ENCODE results near the gene METTL26.
A peak's percentile ranks its signal among the peaks of the same experiment; 100 is the strongest.

The METTL26 gene

GRCh38 chr16:636206-637080 is at the start of gene METTL26:
METTL26 (minus strand) TSS chr16:636305; CDS start chr16:636290, 15 bp downstream.
- DNase-seq (ENCODE audit: low spot score): peak; percentile 94

- no peak for DNase-seq (ENCODE audit: low spot score)
Measured at GRCh38 chr16:684961-685696, 49.0 kb upstream of the METTL26 start.

DNA sequence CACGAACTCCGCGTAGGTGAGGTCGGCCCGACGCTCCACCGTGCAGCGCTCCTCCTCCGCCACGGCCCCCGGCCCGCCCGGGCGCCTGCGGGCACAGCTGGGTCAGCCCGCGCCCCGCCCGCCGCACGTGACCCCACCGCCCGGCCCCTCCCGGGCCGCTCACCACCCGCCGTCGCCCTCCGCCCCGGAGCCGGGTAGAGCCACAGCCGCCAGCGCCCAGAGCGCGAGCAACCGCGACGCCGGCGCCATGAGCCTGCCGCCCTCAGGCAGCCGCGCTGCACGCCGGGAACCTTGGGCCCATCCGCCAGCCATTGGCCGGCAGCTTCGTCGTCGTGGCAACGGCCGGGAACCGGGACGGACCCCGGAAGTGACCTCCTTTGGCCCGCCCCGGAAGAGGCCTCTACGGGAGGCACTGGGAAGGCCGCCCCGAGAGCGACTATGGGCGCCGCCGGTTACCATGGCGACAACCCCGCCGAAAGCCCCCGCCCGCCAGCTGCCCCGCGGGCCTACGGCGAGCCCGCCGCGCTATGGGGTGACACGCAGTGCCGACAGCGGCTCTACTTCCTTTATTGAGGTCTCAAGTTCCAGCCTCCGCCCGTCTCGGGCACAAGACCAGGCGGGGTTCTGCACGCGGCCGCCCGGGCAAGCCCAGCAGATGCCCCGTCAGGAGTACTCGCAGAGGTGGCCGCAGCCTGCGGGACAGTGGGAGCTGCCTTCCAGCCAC is 48.1 kb upstream of the METTL26 start, which contains the start of gene JMJD8:
JMJD8 (minus strand) TSS at position 264 of the 724 bp plus-strand sequence; CDS start at position 249, 15 bp downstream.
- peak; percentile 92 for DNase-seq (ENCODE audit: low spot score)

DNA sequence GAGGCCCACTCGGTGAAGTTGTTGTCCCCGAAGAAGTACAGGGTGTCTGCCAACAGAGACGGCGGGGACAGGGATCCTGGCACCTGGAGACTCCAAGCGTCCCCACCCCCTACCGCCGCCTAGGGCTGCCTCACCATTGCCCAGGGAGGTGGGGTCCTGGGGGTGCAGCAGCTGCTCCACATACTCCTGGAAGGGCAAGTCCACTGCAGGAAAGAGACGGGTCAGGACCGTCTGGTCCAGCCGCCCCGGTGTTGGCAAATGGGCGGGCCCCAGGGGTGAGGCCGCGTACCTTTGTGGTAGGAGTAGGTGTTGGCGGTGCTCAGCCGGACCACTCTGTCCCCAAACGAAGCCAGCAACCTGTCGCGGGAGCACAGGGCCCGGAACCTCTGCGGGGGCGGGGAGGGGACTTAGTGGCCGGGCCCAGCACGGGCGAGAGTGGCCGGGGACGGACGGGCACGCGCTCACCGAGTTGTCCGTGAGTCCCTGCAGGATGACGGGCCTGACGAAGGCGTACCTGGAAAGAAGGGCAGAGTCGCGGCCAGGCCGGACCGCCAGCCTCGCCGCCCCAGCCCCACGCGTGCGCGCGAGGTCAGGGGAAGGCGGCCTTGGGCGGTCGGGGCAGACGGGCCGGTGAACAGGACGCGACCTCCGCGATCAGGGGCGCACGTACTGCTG is 47.4 kb upstream of the METTL26 start:
- DNase-seq (ENCODE audit: low spot score): no peak

DNA sequence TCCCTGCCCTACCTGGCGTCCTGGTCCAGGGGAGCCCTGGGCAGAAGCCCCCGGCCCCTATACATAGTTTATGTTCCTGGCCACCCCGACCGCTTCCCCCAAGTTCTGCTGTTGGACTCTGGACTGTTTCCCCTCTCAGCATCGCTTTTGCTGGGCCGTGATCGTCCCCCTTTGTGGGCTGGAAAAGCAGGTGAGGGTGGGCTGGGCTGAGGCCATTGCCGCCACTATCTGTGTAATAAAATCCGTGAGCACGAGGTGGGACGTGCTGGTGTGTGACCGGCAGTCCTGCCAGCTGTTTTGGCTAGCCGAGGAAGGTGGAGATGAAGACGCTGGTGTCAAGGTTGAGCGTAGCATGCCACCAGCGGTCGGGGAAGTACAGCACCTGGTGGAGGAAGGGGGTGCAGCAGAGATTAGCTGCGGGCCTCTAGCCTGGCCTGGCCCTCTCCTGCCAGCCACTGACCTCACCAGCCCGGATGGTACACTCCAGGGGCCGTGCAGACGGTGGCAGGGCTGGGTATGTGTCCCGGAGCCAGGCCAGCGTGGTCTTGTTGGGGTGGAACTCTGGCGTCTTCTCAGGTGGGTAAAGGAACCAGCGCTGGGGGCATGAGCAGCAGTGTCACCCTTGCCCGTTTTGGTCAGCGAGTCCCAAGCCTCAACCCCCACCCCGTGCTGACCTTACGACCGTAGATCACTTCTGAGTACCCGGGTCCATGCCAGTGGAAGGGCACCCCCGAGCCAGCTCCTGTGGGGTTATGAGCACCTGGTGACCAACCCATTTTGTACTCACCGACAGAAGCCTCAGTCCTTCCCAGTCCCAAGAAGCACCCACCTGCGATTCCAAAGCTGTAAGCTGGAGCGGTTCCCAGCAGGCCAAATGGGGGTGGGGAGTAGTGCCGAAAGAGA is 46.6 kb upstream of the METTL26 start:
- DNase-seq (ENCODE audit: low spot score): no peak

- no peak for DNase-seq (ENCODE audit: low spot score)
Measured at GRCh38 chr16:681746-682427, 45.8 kb upstream of the METTL26 start.

DNA sequence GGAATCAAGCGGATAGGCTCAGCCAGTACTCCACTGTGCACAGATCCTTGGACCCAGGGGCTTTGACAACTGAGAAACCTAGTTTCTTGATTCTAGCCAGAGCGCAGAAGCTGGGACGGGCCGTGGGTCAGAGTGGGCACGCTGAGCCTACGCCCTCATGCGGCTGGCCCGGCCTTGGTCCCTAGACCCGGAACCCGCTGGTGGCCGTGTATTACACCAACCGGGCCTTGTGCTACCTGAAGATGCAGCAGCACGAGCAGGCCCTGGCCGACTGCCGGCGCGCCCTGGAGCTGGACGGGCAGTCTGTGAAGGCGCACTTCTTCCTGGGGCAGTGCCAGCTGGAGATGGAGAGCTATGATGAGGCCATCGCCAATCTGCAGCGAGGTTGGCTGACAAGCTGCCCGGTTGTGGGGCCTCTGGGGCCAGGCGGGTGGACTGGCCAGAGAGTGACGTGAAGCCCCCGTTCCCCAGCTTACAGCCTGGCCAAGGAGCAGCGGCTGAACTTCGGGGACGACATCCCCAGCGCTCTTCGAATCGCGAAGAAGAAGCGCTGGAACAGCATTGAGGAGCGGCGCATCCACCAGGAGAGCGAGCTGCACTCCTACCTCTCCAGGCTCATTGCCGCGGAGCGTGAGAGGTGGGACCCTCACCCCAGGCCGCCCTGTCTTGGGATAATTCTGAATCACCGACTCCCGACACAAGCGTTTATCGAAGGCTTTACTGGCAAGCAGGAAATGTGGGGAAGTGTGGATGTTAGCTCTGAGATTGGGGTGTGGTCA is 45.1 kb upstream of the METTL26 start:
- DNase-seq (ENCODE audit: low spot score): no peak

- no peak for DNase-seq (ENCODE audit: low spot score)
Measured at GRCh38 chr16:680625-680945, 44.5 kb upstream of the METTL26 start.

DNA sequence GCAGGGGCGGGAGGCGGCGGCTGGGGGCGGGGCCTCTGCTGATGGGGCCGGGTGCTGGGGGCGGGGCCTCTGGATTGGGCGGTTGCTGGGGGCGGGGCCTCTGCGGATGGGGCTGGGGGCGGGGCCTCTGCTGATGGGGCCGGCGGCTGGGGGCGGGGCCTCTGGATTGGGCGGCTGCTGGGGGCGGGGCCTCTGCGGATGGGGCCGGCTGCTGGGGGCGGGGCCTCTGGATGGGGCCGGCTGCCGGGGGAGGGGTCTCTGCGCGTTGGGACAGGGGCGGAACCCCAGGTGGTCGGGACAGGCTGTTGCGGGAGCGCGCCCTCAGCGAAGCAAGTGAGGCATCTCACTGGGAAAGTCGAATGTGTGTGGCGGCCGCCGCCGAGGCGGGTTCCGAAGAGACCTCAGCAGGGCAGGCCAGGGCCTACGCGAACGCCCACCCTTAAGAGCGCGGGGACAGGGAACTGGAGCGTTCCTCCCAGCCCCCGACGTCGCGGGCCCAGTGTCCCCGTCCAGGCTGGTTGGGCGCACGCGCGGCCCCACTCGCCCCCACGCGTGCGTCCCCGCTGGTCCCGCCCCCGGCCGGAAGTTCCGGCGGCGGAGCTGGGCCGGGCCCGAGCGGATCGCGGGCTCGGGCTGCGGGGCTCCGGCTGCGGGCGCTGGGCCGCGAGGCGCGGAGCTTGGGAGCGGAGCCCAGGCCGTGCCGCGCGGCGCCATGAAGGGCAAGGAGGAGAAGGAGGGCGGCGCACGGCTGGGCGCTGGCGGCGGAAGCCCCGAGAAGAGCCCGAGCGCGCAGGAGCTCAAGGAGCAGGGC is 43.9 kb upstream of the METTL26 start, which contains the start of gene STUB1:
STUB1 (plus strand) TSS at position 597 of the 811 bp plus-strand sequence; CDS start at position 713, 116 bp downstream.
- peak; percentile 82 for DNase-seq (ENCODE audit: low spot score)

- peak; percentile 73 for DNase-seq (ENCODE audit: low spot score)
Measured at GRCh38 chr16:678858-679813, 43.0 kb upstream of the METTL26 start.

DNA sequence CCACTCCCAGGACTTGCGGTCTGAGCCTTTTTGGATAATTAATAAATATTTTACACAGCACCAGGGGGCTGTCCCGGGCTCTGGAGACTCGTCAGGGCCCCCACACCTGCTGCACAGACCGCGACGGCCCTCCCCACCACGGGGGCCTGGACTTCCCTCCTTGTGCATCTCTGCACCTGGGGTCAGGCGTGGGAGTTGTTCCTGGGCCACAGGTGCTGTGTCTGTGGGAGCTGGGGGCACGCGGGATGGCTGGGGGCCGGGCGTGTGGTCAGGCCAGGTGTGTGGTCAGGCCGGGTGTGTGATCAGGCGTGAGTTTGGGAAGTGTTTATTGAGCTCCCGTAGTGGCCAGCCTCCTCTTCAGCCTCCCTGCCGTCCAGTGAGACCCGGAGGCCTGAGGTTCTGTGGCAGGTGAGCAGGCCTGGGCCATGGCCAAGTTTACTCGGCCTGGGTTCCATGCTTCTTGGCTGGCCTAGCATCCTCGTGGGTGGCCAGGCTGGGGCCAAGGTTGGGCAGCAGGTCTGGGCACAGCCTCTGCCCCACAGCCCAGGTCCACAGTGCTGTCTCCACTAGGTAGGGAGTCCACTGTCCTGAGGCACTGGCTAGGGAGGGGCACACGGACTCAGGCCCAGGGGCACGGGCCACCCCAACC is 42.2 kb upstream of the METTL26 start:
- DNase-seq (ENCODE audit: low spot score): no peak

- no peak for DNase-seq (ENCODE audit: low spot score)
Measured at GRCh38 chr16:677316-678190, 41.4 kb upstream of the METTL26 start.

DNA sequence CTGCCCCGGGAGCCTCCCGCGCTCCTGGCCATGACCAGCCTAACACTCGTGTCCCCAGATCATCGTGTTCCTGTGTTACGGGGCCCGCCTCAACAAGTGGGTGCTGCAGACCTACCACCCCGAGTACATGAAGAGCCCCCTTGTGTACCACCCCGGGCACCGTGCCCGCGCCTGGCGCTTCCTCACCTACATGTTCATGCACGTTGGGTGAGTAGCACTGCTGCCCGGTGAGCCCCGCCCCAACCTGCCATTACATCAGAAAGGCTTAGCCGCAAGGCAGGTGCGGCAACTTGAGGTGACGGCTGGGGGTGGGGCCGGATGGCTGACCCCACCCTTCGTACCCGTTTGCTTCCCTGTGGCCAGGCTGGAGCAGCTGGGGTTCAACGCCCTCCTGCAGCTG is 40.8 kb upstream of the METTL26 start:
- DNase-seq (ENCODE audit: low spot score): no peak

- no peak for DNase-seq (ENCODE audit: low spot score)
Measured at GRCh38 chr16:676565-676902, 40.4 kb upstream of the METTL26 start.

DNA sequence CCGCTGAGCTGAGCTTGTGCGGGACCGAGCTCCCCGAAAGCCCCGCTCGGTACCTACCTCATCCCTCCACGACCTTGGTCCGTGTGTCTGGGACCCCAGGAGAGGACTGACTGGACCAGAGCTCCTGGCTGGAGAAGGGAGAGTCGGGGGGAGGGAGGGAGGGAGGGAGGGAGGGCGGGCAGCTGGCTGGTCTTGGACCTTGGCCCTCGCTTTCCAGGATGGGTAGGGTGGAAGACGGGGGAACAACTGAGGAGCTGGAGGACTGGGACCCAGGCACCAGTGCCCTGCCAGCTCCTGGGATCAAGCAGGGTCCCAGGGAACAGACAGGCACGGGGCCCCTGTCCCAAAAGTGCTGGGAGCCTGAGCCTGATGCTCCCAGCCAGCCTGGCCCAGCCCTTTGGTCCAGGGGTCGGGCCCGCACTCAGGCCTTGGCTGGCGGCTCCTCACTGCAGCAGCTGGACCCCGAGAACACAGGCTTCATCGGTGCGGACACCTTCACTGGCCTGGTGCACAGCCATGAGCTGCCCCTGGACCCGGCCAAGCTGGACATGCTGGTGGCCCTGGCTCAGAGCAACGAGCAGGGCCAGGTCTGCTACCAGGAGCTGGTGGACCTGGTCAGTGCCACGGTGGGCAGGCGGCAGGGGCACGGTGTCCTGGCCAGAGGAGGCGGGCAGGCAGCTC is 39.9 kb upstream of the METTL26 start:
- no peak for DNase-seq (ENCODE audit: low spot score)

All from iPS-NIHi11 (cell line).